PFSK-1 (cell line): Measurements from ENCODE around the gene CARTPT.

Experiments
- FOXP2 ChIP-seq: optimal IDR thresholded peaks from 2 replicates; pipeline ENCODE3; 2011; ENCODE audit warnings: borderline replicate concordance, control low read depth, inconsistent platforms; ENCODE audit not compliant: insufficient read depth; ENCODE audit errors: extremely low read length, extremely low read depth
- POLR2AphosphoS5 ChIP-seq: IDR thresholded peaks from 2 replicates; pipeline ENCODE4 v1.6.1; 2012; ENCODE audit warnings: low read depth, mild to moderate bottlenecking, control low read depth, low read length, moderate library complexity
- SIN3A ChIP-seq: IDR thresholded peaks from 2 replicates; pipeline ENCODE4 v1.6.1; 2012; ENCODE audit warnings: mild to moderate bottlenecking, low read length, moderate library complexity, borderline replicate concordance; ENCODE audit not compliant: insufficient read depth
- TAF1 ChIP-seq: IDR thresholded peaks from 2 replicates; pipeline ENCODE4 v1.6.1; 2012; ENCODE audit warnings: low read length, control low read depth, borderline replicate concordance; ENCODE audit not compliant: insufficient read depth
- TF ChIP-seq, protein P1 (sequence below), 2 experiments: IDR thresholded peaks; 2 replicates each; pipeline versions ENCODE4 v1.6.1 to v1.8.0; 2011 to 2012; ENCODE audit warnings: low read depth in 2 of 2, low read length in 2 of 2, control low read depth in 1 of 2, inconsistent platforms in 1 of 2, mild to moderate bottlenecking in 1 of 2, moderate library complexity in 1 of 2; ENCODE audit not compliant: insufficient read depth in 1 of 2

CARTPT gene

DNA sequence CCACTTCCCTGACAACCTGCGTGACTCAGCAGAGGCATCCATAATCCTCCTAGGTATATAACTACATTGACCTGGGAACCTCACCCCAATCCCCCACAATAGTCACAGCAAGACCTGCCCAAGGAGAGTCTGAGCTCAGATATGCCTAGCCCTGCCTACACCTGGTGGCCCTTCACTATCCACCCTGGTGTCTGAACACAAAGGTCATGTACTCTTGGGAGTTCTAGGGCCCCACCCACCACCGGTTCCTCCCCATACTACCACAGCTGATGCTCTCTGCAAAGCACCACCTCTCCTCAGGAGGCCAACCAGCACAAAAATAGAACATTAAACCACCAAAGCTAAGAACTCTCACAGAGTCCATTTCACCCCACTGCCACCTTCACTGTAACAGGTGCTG, 34.8 kb upstream of the CARTPT start:
- no peak for TF ChIP-seq SIN3A
- no peak for TF ChIP-seq TAF1
- TF ChIP-seq, protein P1, sequence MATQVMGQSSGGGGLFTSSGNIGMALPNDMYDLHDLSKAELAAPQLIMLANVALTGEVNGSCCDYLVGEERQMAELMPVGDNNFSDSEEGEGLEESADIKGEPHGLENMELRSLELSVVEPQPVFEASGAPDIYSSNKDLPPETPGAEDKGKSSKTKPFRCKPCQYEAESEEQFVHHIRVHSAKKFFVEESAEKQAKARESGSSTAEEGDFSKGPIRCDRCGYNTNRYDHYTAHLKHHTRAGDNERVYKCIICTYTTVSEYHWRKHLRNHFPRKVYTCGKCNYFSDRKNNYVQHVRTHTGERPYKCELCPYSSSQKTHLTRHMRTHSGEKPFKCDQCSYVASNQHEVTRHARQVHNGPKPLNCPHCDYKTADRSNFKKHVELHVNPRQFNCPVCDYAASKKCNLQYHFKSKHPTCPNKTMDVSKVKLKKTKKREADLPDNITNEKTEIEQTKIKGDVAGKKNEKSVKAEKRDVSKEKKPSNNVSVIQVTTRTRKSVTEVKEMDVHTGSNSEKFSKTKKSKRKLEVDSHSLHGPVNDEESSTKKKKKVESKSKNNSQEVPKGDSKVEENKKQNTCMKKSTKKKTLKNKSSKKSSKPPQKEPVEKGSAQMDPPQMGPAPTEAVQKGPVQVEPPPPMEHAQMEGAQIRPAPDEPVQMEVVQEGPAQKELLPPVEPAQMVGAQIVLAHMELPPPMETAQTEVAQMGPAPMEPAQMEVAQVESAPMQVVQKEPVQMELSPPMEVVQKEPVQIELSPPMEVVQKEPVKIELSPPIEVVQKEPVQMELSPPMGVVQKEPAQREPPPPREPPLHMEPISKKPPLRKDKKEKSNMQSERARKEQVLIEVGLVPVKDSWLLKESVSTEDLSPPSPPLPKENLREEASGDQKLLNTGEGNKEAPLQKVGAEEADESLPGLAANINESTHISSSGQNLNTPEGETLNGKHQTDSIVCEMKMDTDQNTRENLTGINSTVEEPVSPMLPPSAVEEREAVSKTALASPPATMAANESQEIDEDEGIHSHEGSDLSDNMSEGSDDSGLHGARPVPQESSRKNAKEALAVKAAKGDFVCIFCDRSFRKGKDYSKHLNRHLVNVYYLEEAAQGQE (IDR thresholded peaks at IDR 0.05; ENCODE audit: insufficient read depth in 1 of 2, low read depth in 2 of 2, low read length in 2 of 2) = no peak
- TF ChIP-seq POLR2AphosphoS5 = no peak
- no peak for TF ChIP-seq FOXP2

DNA sequence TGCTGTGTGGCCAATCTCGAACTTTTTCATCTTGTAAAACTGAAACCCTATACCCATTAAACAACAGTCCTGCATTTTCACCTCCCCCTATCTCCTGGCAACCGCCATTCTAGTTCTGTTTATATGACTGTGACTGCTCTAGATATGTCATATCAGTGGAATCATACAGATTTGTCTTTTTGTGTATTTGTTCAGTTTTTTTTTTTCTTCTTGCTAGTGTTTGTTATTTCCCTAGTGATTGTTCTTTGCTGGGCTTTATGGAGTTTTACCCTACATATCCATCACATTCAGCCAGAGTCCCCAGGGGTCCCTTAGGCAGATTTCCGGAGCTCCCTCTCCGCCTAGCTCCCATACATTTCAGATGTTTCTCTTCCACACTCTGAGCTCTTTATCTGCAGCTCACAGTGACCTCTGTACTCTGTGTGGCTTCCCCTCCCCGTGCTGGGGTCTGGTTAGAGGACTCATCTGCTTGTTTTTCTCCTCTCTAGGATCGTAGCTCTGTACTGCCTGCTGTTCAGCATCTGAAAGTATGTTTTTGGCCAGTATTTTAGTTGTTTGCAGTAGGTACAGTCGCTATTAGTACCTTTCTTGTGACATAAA, 25.1 kb upstream of the CARTPT start:
- TF ChIP-seq FOXP2 = no peak
- no peak for TF ChIP-seq SIN3A
- no peak for TF ChIP-seq TAF1
- no peak for TF ChIP-seq POLR2AphosphoS5
- TF ChIP-seq, protein P1 (IDR thresholded peaks at IDR 0.05; ENCODE audit: insufficient read depth in 1 of 2, low read depth in 2 of 2, low read length in 2 of 2) = no peak

- TF ChIP-seq POLR2AphosphoS5 (no peak), FOXP2 (no peak), SIN3A (no peak), TAF1 (no peak)
- TF ChIP-seq, protein P1 (IDR thresholded peaks at IDR 0.05; ENCODE audit: insufficient read depth in 1 of 2, low read depth in 2 of 2, low read length in 2 of 2) = no peak
Observed at GRCh38 chr5:71695071-71695470, 24.0 kb upstream of the CARTPT start.

- TF ChIP-seq SIN3A = no peak
- TF ChIP-seq, protein P1 (IDR thresholded peaks at IDR 0.05; ENCODE audit: insufficient read depth in 1 of 2, low read depth in 2 of 2, low read length in 2 of 2) = no peak
- TF ChIP-seq TAF1 = no peak
- no peak for TF ChIP-seq FOXP2
- TF ChIP-seq POLR2AphosphoS5 = no peak
Observed at GRCh38 chr5:71695595-71695994, 23.5 kb upstream of the CARTPT start.

DNA sequence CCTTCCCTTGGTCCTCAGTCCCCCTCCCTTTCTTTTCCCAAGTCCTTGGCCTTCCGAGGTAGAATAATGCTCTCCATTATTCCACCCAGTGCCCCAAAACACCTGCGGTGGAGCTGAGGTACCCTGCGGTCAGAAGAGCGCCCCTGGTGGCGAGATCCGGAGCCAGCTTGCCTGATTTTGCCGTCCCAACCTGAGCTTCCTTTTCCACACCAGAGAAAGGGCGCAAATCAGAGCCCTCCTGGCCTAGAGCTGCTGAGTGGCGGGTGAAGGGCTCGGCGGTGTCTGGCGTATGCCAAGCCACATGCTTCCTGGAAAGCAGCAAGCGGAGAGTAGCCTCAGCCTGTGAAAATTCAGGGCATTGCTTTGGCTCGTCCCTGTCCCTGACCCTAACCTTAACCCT, 21.1 kb upstream of the CARTPT start:
- TF ChIP-seq FOXP2 (no peak), POLR2AphosphoS5 (no peak), TAF1 (no peak), SIN3A (no peak)
- TF ChIP-seq, protein P1 (IDR thresholded peaks at IDR 0.05; ENCODE audit: insufficient read depth in 1 of 2, low read depth in 2 of 2, low read length in 2 of 2) = no peak
